HG03097 (cell line): Measurements from ENCODE around the gene ARHGAP32.
"Not testable (repeated sequence)": the region's sequence is repeated elsewhere in the genome, so short reads cannot be mapped to it uniquely, and the experiment has no call there.

Source experiments
- ATAC-seq: cut with Tn5 transposase; IDR thresholded peaks from one replicate; pipeline ENCODE4 v1.9.1; 2021; ENCODE audit not compliant: unreplicated experiment, low FRiP score

Gene ARHGAP32

GRCh38 chr11:129204150-129204838 is 12.2 kb upstream of the ARHGAP32 start:
- ATAC-seq = no peak

- ATAC-seq = no peak
These were observed 10.5 kb upstream of the ARHGAP32 start for GRCh38 chr11:129202646-129203045.

GRCh38 chr11:129195682-129196081 is 3.6 kb upstream of the ARHGAP32 start:
- ATAC-seq = no peak

GRCh38 chr11:129191649-129192048 is 476 bp downstream of the ARHGAP32 start:
- no peak for ATAC-seq

GRCh38 chr11:129190087-129190486 is 2.0 kb downstream of the ARHGAP32 start:
- no peak for ATAC-seq

GRCh38 chr11:129189646-129190045 is 2.5 kb downstream of the ARHGAP32 start:
- no peak for ATAC-seq

GRCh38 chr11:129185082-129185481 is 7.0 kb downstream of the ARHGAP32 start:
- ATAC-seq = not testable (repeated sequence)

GRCh38 chr11:129184581-129184980 is 7.5 kb downstream of the ARHGAP32 start:
- no peak for ATAC-seq

GRCh38 chr11:129167315-129167714 is 24.8 kb downstream of the ARHGAP32 start:
- ATAC-seq = no peak

GRCh38 chr11:129163714-129164164 is 28.4 kb downstream of the ARHGAP32 start:
- no peak for ATAC-seq

- ATAC-seq = not testable (repeated sequence)
These were observed 35.0 kb downstream of the ARHGAP32 start for GRCh38 chr11:129157080-129157479.

- ATAC-seq = no peak
These were observed 36.4 kb downstream of the ARHGAP32 start for GRCh38 chr11:129155745-129156144.

GRCh38 chr11:129148487-129148886 is 43.6 kb downstream of the ARHGAP32 start:
- ATAC-seq = no peak

GRCh38 chr11:129146191-129146590 is 45.9 kb downstream of the ARHGAP32 start:
- ATAC-seq = no peak

- ATAC-seq = no peak
These were observed 46.8 kb downstream of the ARHGAP32 start for GRCh38 chr11:129145276-129145675.

GRCh38 chr11:129144256-129144655 is 47.9 kb downstream of the ARHGAP32 start:
- ATAC-seq = no peak

GRCh38 chr11:129143335-129143734 is 48.8 kb downstream of the ARHGAP32 start:
- no peak for ATAC-seq

- ATAC-seq = no peak
These were observed 50.2 kb downstream of the ARHGAP32 start for GRCh38 chr11:129141748-129142523.

GRCh38 chr11:129131316-129131715 is 60.8 kb downstream of the ARHGAP32 start:
- ATAC-seq = no peak

- not testable (repeated sequence) for ATAC-seq
These were observed 63.1 kb downstream of the ARHGAP32 start for GRCh38 chr11:129128881-129129620.

GRCh38 chr11:129119036-129119435 is 73.1 kb downstream of the ARHGAP32 start:
- no peak for ATAC-seq
